ENCODE measurements around the gene ITGB3. TPM values are rescaled to one million over a fixed set of nuclear protein-coding genes. Genes with fewer than 3 reads are reported as not detected.

ITGB3 gene
- total and polyA plus RNA-seq, 9 of the 15 experiments (the other 6 are each of a cell fraction or from before 2014, with no cell fraction given) = 0.08 to 2.6 (median 0.62) TPM; not detected in 1

DNA sequence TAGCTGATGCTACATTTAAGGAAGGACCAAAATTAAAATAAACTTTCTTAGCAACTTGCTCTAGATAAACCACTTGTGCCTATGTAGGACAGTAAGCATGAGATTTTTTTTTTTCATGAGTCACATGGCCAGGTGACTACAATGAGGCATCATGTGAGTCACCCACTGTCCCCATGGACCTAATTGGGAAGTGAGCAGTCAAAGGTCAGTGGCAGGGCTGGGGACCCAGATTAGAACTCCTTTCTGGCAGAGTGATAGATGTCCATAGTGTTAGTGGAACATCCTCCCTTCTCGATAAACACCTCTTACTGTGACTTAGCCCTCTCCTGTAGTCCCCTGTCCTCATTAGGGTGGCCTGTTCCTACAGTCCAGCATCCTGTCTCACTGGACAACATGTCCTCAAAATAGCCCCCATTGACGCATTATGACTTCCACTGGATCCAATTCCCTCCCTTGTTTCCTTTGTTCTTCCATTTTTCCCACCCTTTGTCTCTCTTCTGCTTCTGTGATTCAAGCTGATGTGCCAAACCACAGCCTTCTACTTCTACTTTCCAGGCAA is 12.4 kb downstream of the ITGB3 start (continued):
- TF ChIP-seq, protein P1, sequence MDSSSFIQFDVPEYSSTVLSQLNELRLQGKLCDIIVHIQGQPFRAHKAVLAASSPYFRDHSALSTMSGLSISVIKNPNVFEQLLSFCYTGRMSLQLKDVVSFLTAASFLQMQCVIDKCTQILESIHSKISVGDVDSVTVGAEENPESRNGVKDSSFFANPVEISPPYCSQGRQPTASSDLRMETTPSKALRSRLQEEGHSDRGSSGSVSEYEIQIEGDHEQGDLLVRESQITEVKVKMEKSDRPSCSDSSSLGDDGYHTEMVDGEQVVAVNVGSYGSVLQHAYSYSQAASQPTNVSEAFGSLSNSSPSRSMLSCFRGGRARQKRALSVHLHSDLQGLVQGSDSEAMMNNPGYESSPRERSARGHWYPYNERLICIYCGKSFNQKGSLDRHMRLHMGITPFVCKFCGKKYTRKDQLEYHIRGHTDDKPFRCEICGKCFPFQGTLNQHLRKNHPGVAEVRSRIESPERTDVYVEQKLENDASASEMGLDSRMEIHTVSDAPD (CRISPR knock-in tag; IDR thresholded peaks at IDR 0.05) = no peak
- peak; percentile 68; the same call in 1 of the 2 replicates for TF ChIP-seq MYC (IDR thresholded peaks at IDR 0.05; ENCODE audit: low read depth, low read length)
- TF ChIP-seq MYC (CRISPR knock-in tag; IDR thresholded peaks at IDR 0.05; ENCODE audit: borderline replicate concordance, low read depth) = no peak
- TF ChIP-seq, protein P2, sequence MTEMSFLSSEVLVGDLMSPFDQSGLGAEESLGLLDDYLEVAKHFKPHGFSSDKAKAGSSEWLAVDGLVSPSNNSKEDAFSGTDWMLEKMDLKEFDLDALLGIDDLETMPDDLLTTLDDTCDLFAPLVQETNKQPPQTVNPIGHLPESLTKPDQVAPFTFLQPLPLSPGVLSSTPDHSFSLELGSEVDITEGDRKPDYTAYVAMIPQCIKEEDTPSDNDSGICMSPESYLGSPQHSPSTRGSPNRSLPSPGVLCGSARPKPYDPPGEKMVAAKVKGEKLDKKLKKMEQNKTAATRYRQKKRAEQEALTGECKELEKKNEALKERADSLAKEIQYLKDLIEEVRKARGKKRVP (CRISPR knock-in tag; IDR thresholded peaks at IDR 0.05) = 0 out of 2 replicates have a peak, but pooled peaks have one; percentile 22
- no peak for TF ChIP-seq SRSF7 (optimal IDR thresholded peaks at IDR 0.05; ENCODE audit: low read depth, low read length)
- TF ChIP-seq LCOR (CRISPR knock-in tag; IDR thresholded peaks at IDR 0.05) = peak; percentile 81; the same call in 1 of the 2 replicates
- TF ChIP-seq, protein P3, sequence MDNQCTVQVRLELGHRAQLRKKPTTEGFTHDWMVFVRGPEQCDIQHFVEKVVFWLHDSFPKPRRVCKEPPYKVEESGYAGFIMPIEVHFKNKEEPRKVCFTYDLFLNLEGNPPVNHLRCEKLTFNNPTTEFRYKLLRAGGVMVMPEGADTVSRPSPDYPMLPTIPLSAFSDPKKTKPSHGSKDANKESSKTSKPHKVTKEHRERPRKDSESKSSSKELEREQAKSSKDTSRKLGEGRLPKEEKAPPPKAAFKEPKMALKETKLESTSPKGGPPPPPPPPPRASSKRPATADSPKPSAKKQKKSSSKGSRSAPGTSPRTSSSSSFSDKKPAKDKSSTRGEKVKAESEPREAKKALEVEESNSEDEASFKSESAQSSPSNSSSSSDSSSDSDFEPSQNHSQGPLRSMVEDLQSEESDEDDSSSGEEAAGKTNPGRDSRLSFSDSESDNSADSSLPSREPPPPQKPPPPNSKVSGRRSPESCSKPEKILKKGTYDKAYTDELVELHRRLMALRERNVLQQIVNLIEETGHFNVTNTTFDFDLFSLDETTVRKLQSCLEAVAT (IDR thresholded peaks at IDR 0.05) = peak; percentile 38 to 67; a peak in 1 of 4 replicates
- no peak for TF ChIP-seq ZSCAN29 (IDR thresholded peaks at IDR 0.05)
- TF ChIP-seq, protein P4, sequence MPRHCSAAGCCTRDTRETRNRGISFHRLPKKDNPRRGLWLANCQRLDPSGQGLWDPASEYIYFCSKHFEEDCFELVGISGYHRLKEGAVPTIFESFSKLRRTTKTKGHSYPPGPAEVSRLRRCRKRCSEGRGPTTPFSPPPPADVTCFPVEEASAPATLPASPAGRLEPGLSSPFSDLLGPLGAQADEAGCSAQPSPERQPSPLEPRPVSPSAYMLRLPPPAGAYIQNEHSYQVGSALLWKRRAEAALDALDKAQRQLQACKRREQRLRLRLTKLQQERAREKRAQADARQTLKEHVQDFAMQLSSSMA (CRISPR knock-in tag; IDR thresholded peaks at IDR 0.05) = no peak
- no peak for TF ChIP-seq PTBP1 (IDR thresholded peaks at IDR 0.05; ENCODE audit: low read depth, low read length)
- TF ChIP-seq GATAD2B (IDR thresholded peaks at IDR 0.05; ENCODE audit: borderline replicate concordance) = peak; percentile 42; the same call in 1 of the 2 replicates
- TF ChIP-seq, protein P5, sequence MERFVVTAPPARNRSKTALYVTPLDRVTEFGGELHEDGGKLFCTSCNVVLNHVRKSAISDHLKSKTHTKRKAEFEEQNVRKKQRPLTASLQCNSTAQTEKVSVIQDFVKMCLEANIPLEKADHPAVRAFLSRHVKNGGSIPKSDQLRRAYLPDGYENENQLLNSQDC (CRISPR knock-in tag; IDR thresholded peaks at IDR 0.05) = no peak
- TF ChIP-seq DIDO1 (tag; IDR thresholded peaks at IDR 0.05; ENCODE audit: low read depth) = no peak
- TF ChIP-seq, protein P6, sequence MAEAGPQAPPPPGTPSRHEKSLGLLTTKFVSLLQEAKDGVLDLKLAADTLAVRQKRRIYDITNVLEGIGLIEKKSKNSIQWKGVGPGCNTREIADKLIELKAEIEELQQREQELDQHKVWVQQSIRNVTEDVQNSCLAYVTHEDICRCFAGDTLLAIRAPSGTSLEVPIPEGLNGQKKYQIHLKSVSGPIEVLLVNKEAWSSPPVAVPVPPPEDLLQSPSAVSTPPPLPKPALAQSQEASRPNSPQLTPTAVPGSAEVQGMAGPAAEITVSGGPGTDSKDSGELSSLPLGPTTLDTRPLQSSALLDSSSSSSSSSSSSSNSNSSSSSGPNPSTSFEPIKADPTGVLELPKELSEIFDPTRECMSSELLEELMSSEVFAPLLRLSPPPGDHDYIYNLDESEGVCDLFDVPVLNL (CRISPR knock-in tag; IDR thresholded peaks at IDR 0.05; ENCODE audit: low read depth) = no peak
- TF ChIP-seq JUNB (CRISPR knock-in tag; conservative IDR thresholded peaks at IDR 0.05) = peak; percentile 59; the same call in 1 of the 2 replicates
- TF ChIP-seq, protein P7, sequence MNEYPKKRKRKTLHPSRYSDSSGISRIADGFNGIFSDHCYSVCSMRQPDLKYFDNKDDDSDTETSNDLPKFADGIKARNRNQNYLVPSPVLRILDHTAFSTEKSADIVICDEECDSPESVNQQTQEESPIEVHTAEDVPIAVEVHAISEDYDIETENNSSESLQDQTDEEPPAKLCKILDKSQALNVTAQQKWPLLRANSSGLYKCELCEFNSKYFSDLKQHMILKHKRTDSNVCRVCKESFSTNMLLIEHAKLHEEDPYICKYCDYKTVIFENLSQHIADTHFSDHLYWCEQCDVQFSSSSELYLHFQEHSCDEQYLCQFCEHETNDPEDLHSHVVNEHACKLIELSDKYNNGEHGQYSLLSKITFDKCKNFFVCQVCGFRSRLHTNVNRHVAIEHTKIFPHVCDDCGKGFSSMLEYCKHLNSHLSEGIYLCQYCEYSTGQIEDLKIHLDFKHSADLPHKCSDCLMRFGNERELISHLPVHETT (CRISPR knock-in tag; conservative IDR thresholded peaks at IDR 0.05 in 1 of 2, IDR thresholded peaks at IDR 0.05 in 1 of 2) = peak in 1 of 2 experiments; percentile 79; a peak in 2 of 4 replicates
- peak; percentile 71 for TF ChIP-seq PML (IDR thresholded peaks at IDR 0.05; ENCODE audit: low read length)
- peak; percentile 56; the same call in 1 of the 2 replicates for TF ChIP-seq FOXM1 (IDR thresholded peaks at IDR 0.05; ENCODE audit: low read depth)
- TF ChIP-seq FOXM1 (CRISPR knock-in tag; IDR thresholded peaks at IDR 0.05; ENCODE audit: low read depth) = no peak
- TF ChIP-seq JUND (IDR thresholded peaks at IDR 0.05; ENCODE audit: borderline replicate concordance, low read depth, low read length) = peak; percentile 97
- peak; percentile 98 for TF ChIP-seq JUND (tag; IDR thresholded peaks at IDR 0.05; ENCODE audit: borderline replicate concordance, low read depth, low read length)
